KMS-11 (cell line): ENCODE results near the gene REPS2.

Experiments
- H2AFZ ChIP-seq: fragments of 200-600 bp; sonication (generic); 2 replicates; pipeline ENCODE4 v1.6.1; 2016; ENCODE audit warnings: antibody characterized with exemption, mixed run types, low read depth
- H3K27ac ChIP-seq: fragments of 200-600 bp; sonication (generic); 2 replicates; pipeline ENCODE4 v1.6.1; 2016; ENCODE audit warnings: mild to moderate bottlenecking, mixed run types
- H3K27me3 ChIP-seq: fragments of 200-600 bp; sonication (generic); 2 replicates; pipeline ENCODE4 v1.6.1; 2017; ENCODE audit warnings: mild to moderate bottlenecking, low read depth, mixed run types, moderate library complexity; ENCODE audit not compliant: insufficient read depth
- H3K36me3 ChIP-seq: fragments of 200-600 bp; sonication (generic); 2 replicates; pipeline ENCODE4 v1.6.1; 2017; ENCODE audit warnings: mild to moderate bottlenecking, mixed run types; ENCODE audit not compliant: insufficient read depth
- H3K4me1 ChIP-seq: fragments of 200-600 bp; sonication (generic); 2 replicates; pipeline ENCODE4 v1.6.1; 2016; ENCODE audit warnings: mild to moderate bottlenecking, low read depth, mixed run types; ENCODE audit not compliant: poor library complexity, severe bottlenecking
- H3K4me2 ChIP-seq: fragments of 200-600 bp; sonication (generic); 2 replicates; pipeline ENCODE4 v1.7.0; 2016; ENCODE audit warnings: mild to moderate bottlenecking, mixed run types
- H3K4me3 ChIP-seq: fragments of 200-600 bp; sonication (generic); IDR thresholded peaks from 2 replicates; pipeline ENCODE4 v1.6.1; 2017; ENCODE audit warnings: low read depth, low read length, mixed read lengths; ENCODE audit not compliant: insufficient read depth
- H3K79me2 ChIP-seq: fragments of 200-600 bp; sonication (generic); 2 replicates; pipeline ENCODE4 v1.6.1; 2016; ENCODE audit warnings: low read depth, mixed run types; ENCODE audit not compliant: insufficient read depth
- H3K9ac ChIP-seq: fragments of 200-600 bp; sonication (generic); 2 replicates; pipeline ENCODE4 v1.6.1; 2016; ENCODE audit warnings: mild to moderate bottlenecking, mixed run types
- H4K20me1 ChIP-seq: fragments of 200-600 bp; sonication (generic); 2 replicates; pipeline ENCODE4 v1.6.1; 2016; ENCODE audit warnings: mild to moderate bottlenecking, mixed run types; ENCODE audit not compliant: insufficient read depth
- CTCF ChIP-seq: fragments of 200-600 bp; sonication (generic); conservative IDR thresholded peaks from 2 replicates; pipeline ENCODE4 v1.6.1; 2017; ENCODE audit warnings: low read depth, mild to moderate bottlenecking, antibody characterized with exemption, low read length, moderate library complexity, mixed read lengths

The REPS2 gene

DNA sequence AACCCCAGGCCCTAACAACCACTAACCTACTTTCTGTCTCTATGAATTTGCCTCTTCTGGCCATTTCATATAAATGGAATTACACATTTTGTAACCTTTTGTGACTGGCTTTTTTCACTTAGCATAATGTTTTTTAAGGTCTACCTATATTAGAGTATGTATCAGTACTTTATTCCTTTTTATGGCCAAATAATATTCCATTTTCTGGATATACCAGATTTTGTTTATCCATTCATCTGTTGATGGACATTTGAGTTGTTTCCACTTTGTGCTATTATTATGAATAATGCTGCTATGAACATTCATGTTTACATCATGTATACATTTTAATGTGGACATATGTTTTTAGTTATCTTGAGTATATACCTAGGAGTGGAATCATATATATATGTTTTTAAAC lies 35.5 kb downstream of the REPS2 start:
- Histone ChIP-seq H3K27me3 (no peaks in the 10 kb centered on the region), H3K4me1 (peaks cover 17% of the 10 kb centered on the region), H3K79me2 (no peaks in the 10 kb centered on the region), H3K4me3 (no peak overlapping the region), H3K27ac (no peak overlapping the region), H2AFZ (no peak overlapping the region), H4K20me1 (no peaks in the 10 kb centered on the region), H3K4me2 (no peak overlapping the region), H3K36me3 (no peaks in the 10 kb centered on the region), H3K9ac (no peak overlapping the region)
- TF ChIP-seq CTCF, result no peak

DNA sequence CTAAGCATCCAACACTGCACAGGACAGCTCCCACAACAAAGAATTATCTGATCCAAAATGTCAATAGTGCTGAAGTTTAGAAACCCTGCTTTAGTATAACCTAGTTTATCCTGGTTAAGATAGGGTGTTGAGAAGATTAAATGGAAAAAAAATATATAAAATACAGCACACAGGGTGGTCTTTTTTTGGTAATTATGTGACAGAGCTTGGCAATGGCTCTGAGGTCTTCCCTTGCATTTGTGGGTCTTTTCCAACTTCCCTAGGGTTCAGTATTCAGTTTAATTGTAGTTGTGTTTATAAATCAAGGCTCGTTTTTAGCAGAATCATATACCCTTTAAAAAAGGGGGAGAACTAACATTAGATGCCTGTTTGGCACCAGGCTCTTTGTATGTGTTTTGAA lies 36.6 kb downstream of the REPS2 start:
- no peak for TF ChIP-seq CTCF

DNA sequence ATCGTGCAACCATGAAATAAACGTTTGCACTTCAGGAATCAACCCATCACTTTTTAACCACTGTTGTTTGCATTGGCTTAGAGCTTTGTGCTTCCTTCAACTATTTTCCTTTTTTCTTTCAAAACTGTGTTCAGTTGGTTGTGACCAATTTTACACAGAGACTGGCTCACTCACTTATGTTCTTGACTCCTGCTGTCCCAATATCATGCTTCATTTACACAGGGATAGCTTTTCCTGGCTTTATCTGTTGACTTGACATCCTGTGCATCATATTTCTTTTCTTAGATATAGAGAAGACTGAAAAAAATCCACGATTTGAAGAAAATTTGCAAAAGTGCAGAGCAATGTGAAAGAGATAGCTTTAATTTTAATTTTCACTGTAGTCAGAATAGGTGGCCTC lies 38.8 kb downstream of the REPS2 start:
- Histone ChIP-seq H4K20me1 (no peaks in the 10 kb centered on the region), H2AFZ (no peak overlapping the region), H3K27me3 (no peaks in the 10 kb centered on the region), H3K4me1 (peaks cover 10% of the 10 kb centered on the region), H3K4me3 (no peak overlapping the region), H3K9ac (no peak overlapping the region), H3K27ac (no peak overlapping the region), H3K4me2 (no peak overlapping the region), H3K36me3 (no peaks in the 10 kb centered on the region), H3K79me2 (no peaks in the 10 kb centered on the region)
- TF ChIP-seq CTCF, result no peak

More for the DNA sequence above, 36.6 kb downstream of the REPS2 start:
- peaks cover 10% of the 10 kb centered on the region for H3K4me1 ChIP-seq
- H2AFZ ChIP-seq, result no peak overlapping the region
- no peaks in the 10 kb centered on the region for H4K20me1 ChIP-seq
- no peak overlapping the region for H3K4me3 ChIP-seq
- no peaks in the 10 kb centered on the region for H3K36me3 ChIP-seq
- no peak overlapping the region for H3K27ac ChIP-seq
- no peak overlapping the region for H3K9ac ChIP-seq
- H3K4me2 ChIP-seq, result no peak overlapping the region
- no peaks in the 10 kb centered on the region for H3K27me3 ChIP-seq
- H3K79me2 ChIP-seq, result no peaks in the 10 kb centered on the region

- Histone ChIP-seq H3K4me1 (peaks cover 10% of the 10 kb centered on the region), H3K27ac (no peak overlapping the region), H3K9ac (no peak overlapping the region), H4K20me1 (no peaks in the 10 kb centered on the region), H3K36me3 (no peaks in the 10 kb centered on the region), H3K27me3 (no peaks in the 10 kb centered on the region), H3K4me3 (no peak overlapping the region), H2AFZ (no peak overlapping the region), H3K79me2 (no peaks in the 10 kb centered on the region), H3K4me2 (no peak overlapping the region)
- TF ChIP-seq CTCF, result no peak
Measured at GRCh38 chrX:16986169-16986568, 39.7 kb downstream of the REPS2 start.
